ENCODE results near the gene JPH3.

GRCh38 chr16:87702325-87702811 lies 100.1 kb downstream of the JPH3 start:
- TF ChIP-seq CTCF (IDR thresholded peaks at IDR 0.05) (peak in 3 of 4 donors; percentile 24 to 39 (median 31)), POLR2A (IDR thresholded peaks at IDR 0.05) (no peak)
